Endometrium (tissue), 2 donors: ENCODE results near the gene TMA16.

Experiments used
- FAIRE-seq: peaks from 2 replicates; lab custom pipeline; 2012; peaks lifted over from hg19 to GRCh38; lab: Jason Lieb, UNC
- donor health status: control.
- donor health status: control.

The TMA16 gene

DNA sequence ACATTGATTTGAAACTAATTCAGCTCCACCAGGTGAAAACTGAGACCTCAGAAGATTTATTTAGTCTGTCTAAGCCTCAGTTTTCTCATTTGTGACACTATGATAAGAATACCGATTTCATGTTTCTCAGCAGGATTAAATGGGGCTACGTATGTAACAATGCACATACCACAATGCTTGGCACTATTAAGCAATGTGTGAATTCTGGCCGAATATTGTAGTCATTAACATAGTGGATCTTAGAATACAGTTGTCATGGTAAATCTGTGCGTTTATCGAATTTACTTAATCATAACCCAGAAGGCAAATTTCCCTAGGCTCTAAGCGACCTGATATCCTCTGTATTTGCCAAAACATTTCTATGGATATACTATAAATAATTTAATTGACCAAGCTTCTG is 69.1 kb downstream of the TMA16 start:
- no peak for FAIRE-seq

DNA sequence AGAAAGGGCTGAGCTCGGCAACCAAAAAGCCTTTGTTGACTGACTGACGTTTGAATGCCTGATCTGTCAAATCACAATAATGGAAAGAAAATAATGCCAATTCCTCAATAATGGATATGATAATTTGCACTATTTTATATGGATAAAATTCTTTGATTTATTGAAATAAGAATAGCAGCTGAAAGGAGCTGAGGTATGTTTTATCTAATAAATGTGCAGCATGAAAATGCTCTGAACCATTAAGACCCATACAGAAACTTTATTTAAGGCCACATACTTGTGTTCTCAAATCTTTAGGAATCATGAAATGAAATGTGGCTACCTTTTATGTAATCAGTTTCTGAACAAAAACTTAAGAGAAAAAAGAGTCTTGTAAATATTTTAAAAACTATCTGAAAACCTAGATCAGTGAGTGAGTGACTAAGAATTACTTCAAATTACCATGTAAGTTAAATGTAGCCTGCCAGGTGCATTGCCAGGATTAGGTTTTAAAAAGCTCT is 69.8 kb downstream of the TMA16 start:
- no peak for FAIRE-seq

DNA sequence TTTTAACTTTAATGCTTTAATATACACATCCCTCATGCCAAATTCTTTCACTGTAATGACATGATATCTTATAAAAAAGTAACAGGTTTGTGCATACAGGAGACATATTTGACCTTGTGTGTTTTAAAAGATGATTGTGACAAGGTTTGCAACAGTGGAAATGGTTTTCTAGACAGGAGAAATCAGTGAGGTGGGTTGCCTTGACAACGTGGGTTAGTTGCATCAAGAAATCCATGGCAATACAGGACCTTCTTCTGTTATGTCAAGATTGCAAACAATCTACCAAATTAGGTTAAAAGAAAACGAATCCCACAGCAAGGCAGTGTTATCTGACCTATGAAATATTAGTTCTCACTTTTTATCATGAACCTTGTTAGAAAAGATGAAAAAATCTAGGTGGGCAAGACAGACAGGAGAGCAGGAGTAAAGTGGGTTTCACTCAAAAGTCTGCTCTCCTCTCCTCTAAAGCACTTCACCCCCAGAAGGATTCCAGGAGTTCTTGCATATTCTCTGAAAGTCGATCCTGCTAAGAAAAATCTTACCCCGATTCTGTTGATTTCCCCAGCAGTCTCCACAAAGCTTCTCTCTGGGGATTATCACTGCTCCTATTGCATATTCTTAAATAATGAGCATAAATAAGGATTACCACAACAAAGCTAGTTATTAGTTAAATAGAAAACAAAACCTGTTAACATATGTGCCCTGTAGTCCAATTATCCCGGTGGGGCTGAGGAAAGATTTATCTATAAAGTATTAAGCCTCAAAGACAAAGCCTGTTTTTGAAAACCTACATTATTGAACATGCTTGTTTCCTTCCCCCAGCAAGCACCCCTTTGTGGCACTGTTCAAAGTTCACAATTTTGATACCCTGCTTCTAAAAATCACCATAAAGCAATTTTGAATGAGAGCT is 71.0 kb downstream of the TMA16 start:
- no peak for FAIRE-seq

DNA sequence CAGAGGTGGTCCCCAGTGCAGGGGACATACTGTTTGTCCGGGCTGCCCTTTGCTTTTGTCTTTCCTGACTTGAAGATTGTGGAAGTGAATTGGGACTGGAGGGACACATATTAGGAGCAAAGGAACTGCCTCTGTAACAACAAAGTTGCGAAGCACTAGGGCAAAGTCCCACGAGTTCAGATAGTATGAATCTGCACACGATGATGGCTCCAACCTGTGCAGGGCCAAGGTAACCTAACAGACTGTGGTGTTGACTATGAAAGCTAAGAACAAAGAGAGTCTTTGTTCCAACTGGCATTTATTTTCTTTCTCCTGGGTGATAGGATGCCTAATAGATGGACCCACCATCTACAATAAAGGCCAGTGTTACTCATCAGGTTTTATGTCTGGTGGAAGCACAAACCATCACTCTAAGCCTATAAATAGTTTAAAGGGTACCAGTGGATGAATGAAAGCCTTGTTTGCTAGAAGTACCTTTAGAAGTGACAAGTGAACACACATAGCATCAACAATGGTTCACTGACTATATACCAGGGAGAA is 71.8 kb downstream of the TMA16 start:
- FAIRE-seq: no peak

DNA sequence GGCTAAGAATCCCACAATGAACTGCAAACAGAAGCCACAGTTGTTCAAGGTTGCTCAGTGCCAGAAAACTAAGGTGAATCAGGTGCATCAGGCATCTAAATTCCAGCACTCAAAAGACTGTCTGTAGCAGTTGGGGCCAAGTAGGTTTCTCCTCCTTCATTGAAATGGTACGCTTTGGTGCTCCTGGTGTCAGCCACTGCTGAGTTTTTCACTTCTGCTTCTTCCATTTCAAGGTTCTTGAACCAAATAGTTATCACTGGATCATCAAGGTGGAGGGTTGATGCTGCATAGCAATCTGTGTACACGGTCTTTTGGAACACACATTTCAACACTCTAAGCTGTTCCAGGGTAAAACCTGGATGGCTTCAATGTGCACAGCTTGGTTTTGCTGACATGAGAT is 74.4 kb downstream of the TMA16 start:
- no peak for FAIRE-seq
